ENCODE results near the gene SLC22A23.

- TF ChIP-seq CTCF (IDR thresholded peaks at IDR 0.05; ENCODE audit: insufficient read depth, low read depth, low read length) (peak; percentile 65), EZH2 (IDR thresholded peaks at IDR 0.05; ENCODE audit: insufficient read depth, low read length) (no peak)
Observed at GRCh38 chr6:3410385-3411360, 46.2 kb downstream of the SLC22A23 start.
